GM23338 (cell line): Measurements from ENCODE around the gene TBC1D19. TPM values are rescaled to one million over a fixed set of nuclear protein-coding genes. Genes with fewer than 3 reads are reported as not detected.

Experiments
- ATAC-seq: fragments of 200-7000 bp; cut with Tn5 transposase; 3 replicates; pipeline ENCODE4 v1.9.1; 2020
- DNase-seq: peaks from one replicate; pipeline ENCODE4 v3.0.0-alpha.2; 2015; ENCODE audit warnings: low spot score
- H2AFZ ChIP-seq: fragments of 200-600 bp; sonication (generic); 2 replicates; pipeline ENCODE4 v1.8.0; 2016; ENCODE audit warnings: antibody characterized with exemption, mild to moderate bottlenecking, moderate library complexity
- H3F3A ChIP-seq: fragments of 200-600 bp; sonication (generic); replicated peaks from 2 replicates; pipeline ENCODE4 v1.8.0; 2017; ENCODE audit warnings: antibody characterized with exemption, mixed run types, low read depth
- H3K27ac ChIP-seq: fragments of 200-600 bp; sonication (generic); 2 replicates; pipeline ENCODE4 v1.6.1; 2016; ENCODE audit warnings: low read depth
- H3K27me3 ChIP-seq: fragments of 200-600 bp; sonication (generic); 2 replicates; pipeline ENCODE4 v1.8.0; 2016; ENCODE audit warnings: mild to moderate bottlenecking, mixed run types, moderate library complexity; ENCODE audit not compliant: insufficient read depth
- H3K36me3 ChIP-seq: fragments of 200-600 bp; sonication (generic); 2 replicates; pipeline ENCODE4 v1.8.0; 2016; ENCODE audit warnings: mild to moderate bottlenecking; ENCODE audit not compliant: insufficient read depth
- H3K4me1 ChIP-seq: fragments of 200-600 bp; sonication (generic); 2 replicates; pipeline ENCODE4 v1.8.0; 2016; ENCODE audit warnings: mild to moderate bottlenecking, moderate library complexity; ENCODE audit not compliant: insufficient read depth
- H3K4me2 ChIP-seq: fragments of 200-600 bp; sonication (generic); 2 replicates; pipeline ENCODE4 v1.7.1; 2017; ENCODE audit warnings: mixed run types
- H3K4me3 ChIP-seq: fragments of 200-600 bp; sonication (generic); 2 replicates; pipeline ENCODE4 v1.6.1; 2016; ENCODE audit warnings: mixed run types
- H3K79me2 ChIP-seq: fragments of 200-600 bp; sonication (generic); replicated peaks from 2 replicates; pipeline ENCODE4 v1.8.0; 2017; ENCODE audit warnings: mild to moderate bottlenecking; ENCODE audit not compliant: insufficient read depth
- H3K9me2 ChIP-seq: fragments of 200-600 bp; sonication (generic); 2 replicates; pipeline ENCODE4 v1.8.0; 2017; ENCODE audit not compliant: insufficient read depth
- H4K20me1 ChIP-seq: fragments of 200-600 bp; sonication (generic); replicated peaks from 2 replicates; pipeline ENCODE4 v1.8.0; 2017; ENCODE audit warnings: mild to moderate bottlenecking; ENCODE audit not compliant: insufficient read depth
- H3K27ac Mint-ChIP-seq: 2 replicates; pipeline ENCODE4 v1.8.0; 2020; ENCODE audit warnings: inconsistent platforms, mild to moderate bottlenecking, moderate library complexity, mixed read lengths
- H3K27me3 Mint-ChIP-seq: 3 replicates; pipeline ENCODE4 v1.8.0; 2022; ENCODE audit warnings: low read depth, mild to moderate bottlenecking, moderate library complexity, mixed read lengths, inconsistent platforms; ENCODE audit not compliant: insufficient read depth, poor library complexity
- H3K36me3 Mint-ChIP-seq: 3 replicates; pipeline ENCODE4 v1.8.0; 2021; ENCODE audit warnings: low read depth, mild to moderate bottlenecking, inconsistent platforms, moderate library complexity, mixed read lengths
- H3K4me1 Mint-ChIP-seq: 3 replicates; pipeline ENCODE4 v1.8.0; 2020; ENCODE audit warnings: mild to moderate bottlenecking, inconsistent platforms, mixed read lengths
- H3K4me3 Mint-ChIP-seq: 3 replicates; pipeline ENCODE4 v1.8.0; 2021; ENCODE audit warnings: moderate library complexity, mild to moderate bottlenecking, inconsistent platforms, mixed read lengths
- H3K9me3 Mint-ChIP-seq: 3 replicates; pipeline ENCODE4 v1.8.0; 2020; ENCODE audit warnings: moderate library complexity, mild to moderate bottlenecking, inconsistent platforms, mixed read lengths
- CREB1 ChIP-seq: fragments of 250-450 bp; sonication (Bioruptor Pico); IDR thresholded peaks from 2 replicates; pipeline ENCODE4 v1.5.0; 2020; ENCODE audit warnings: low read depth, mild to moderate bottlenecking, moderate library complexity
- EZH2 ChIP-seq: fragments of 200-600 bp; sonication (generic); IDR thresholded peaks from one replicate; pipeline ENCODE4 v1.8.0; 2017; ENCODE audit warnings: antibody characterized with exemption, mild to moderate bottlenecking, low read depth; ENCODE audit not compliant: unreplicated experiment
- NANOG ChIP-seq: IDR thresholded peaks from 2 replicates; pipeline ENCODE4 v1.6.1; 2016; ENCODE audit warnings: antibody characterized with exemption, borderline replicate concordance
- POLR2AphosphoS5 ChIP-seq: IDR thresholded peaks from 2 replicates; pipeline ENCODE4 v1.6.1; 2016; ENCODE audit warnings: antibody characterized with exemption, low read depth
- STAT1 ChIP-seq: IDR thresholded peaks from one replicate; pipeline ENCODE4 v1.6.1; 2016; ENCODE audit warnings: antibody characterized with exemption; ENCODE audit not compliant: unreplicated experiment
- ZNF114 ChIP-seq: fragments of 250-450 bp; sonication (Bioruptor Pico); IDR thresholded peaks from 2 replicates; pipeline ENCODE4 v1.5.0; 2020; ENCODE audit warnings: mild to moderate bottlenecking, moderate library complexity
- ZNF331 ChIP-seq: fragments of 250-450 bp; sonication (Bioruptor Pico); IDR thresholded peaks from 2 replicates; pipeline ENCODE4 v1.5.0; 2020; ENCODE audit warnings: low read depth, mild to moderate bottlenecking, moderate library complexity
- polyA plus RNA-seq: library from polyadenylated mRNA; unstranded; fragments of >200 nt; fragmentation: Nextera tagmentation; extraction: Ambion mirVana; gene quantifications from 2 replicates; pipeline ENCODE4 v1.2.1, GENCODE V29; 2016
- total RNA-seq: library from RNA; depleted of rRNA; stranded (reverse); fragments of >200 nt; shearing (Covaris generic); gene quantifications from 2 replicates; pipeline ENCODE4 v1.2.3, GENCODE V29; 2014
- TF ChIP-seq, protein P1 (sequence below), 2 experiments: fragments of 200-600 bp in 1 of 2; sonication (generic) in 1 of 2; conservative IDR thresholded peaks; 2 replicates each; pipeline versions ENCODE4 v1.5.1 to v1.6.1; 2016 to 2017; ENCODE audit warnings: antibody characterized with exemption in 2 of 2, low read depth in 2 of 2, mild to moderate bottlenecking in 2 of 2, moderate library complexity in 1 of 2
- TF ChIP-seq, protein P2 (sequence below): IDR thresholded peaks from 2 replicates; pipeline ENCODE4 v1.6.1; 2016; ENCODE audit warnings: antibody characterized with exemption
- TF ChIP-seq, protein P3 (sequence below): fragments of 250-450 bp; sonication (Bioruptor Pico); IDR thresholded peaks from 2 replicates; pipeline ENCODE4 v1.5.0; 2020; ENCODE audit warnings: mild to moderate bottlenecking, moderate library complexity
- TF ChIP-seq, protein P4 (sequence below): IDR thresholded peaks from one replicate; pipeline ENCODE4 v1.6.1; 2018; ENCODE audit warnings: antibody characterized with exemption; ENCODE audit not compliant: unreplicated experiment

TBC1D19 gene
- total and polyA plus RNA-seq, 2 experiments from 2014 or later = 1.9 to 4.3 TPM

DNA sequence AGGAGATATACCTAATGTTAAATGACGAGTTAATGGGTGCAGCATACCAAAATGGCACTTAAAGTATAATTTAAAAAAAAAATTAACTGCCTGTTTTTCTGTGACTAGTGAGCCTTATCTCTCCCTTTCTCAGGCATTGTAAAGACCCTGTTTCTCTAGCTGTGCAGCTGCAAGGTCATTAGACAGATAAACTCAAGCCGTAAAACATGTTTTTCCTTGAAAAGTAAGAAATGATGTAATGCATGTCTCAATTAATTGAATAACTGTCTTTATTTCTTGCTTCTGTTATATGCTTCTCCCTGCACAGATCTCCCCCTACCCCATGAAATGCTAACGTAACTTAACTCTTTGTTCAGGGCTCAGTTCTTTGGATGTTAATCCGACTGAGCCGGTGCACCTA lies 10.5 kb downstream of the TBC1D19 start (continued):
- TF ChIP-seq ZNF114 (CRISPR knock-in tag) = no peak
- TF ChIP-seq, protein P1, sequence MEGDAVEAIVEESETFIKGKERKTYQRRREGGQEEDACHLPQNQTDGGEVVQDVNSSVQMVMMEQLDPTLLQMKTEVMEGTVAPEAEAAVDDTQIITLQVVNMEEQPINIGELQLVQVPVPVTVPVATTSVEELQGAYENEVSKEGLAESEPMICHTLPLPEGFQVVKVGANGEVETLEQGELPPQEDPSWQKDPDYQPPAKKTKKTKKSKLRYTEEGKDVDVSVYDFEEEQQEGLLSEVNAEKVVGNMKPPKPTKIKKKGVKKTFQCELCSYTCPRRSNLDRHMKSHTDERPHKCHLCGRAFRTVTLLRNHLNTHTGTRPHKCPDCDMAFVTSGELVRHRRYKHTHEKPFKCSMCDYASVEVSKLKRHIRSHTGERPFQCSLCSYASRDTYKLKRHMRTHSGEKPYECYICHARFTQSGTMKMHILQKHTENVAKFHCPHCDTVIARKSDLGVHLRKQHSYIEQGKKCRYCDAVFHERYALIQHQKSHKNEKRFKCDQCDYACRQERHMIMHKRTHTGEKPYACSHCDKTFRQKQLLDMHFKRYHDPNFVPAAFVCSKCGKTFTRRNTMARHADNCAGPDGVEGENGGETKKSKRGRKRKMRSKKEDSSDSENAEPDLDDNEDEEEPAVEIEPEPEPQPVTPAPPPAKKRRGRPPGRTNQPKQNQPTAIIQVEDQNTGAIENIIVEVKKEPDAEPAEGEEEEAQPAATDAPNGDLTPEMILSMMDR (conservative IDR thresholded peaks at IDR 0.05; ENCODE audit: low read depth in 2 of 2) = no peak
- TF ChIP-seq CREB1 (CRISPR knock-in tag) = no peak

DNA sequence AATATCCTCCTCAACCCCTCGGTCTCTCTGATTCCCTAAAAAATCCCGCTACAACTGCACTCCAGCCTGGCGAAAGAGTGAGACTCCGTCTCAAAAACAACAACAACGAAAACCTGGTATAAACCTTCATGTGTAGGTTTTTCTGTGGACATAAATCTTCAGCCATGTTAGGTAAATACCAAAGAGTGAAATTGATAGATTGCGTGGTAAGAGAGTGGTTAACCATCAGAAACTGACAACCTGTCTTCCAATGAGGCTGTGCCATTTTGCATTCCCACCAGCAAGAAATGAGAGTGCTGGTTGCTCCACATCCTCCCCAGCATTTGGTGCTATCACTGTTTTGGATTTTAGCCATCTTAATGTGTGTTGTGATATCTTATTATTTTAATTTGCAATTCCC lies 10.9 kb downstream of the TBC1D19 start:
- Mint-ChIP-seq H3K4me3 (no peak overlapping the region), H3K27me3 (no peaks in the 10 kb centered on the region), H3K9me3 (peaks cover 3% of the 10 kb centered on the region; the same call in 1 of the 3 replicates), H3K27ac (no peak overlapping the region), H3K4me1 (peaks cover 3% of the 10 kb centered on the region; the same call in 2 of the 3 replicates), H3K36me3 (no peaks in the 10 kb centered on the region)
- Histone ChIP-seq H2AFZ (no peak overlapping the region), H3K27ac (no peak overlapping the region), H3K4me2 (no peak overlapping the region), H3K36me3 (no peaks in the 10 kb centered on the region), H3K79me2 (no peaks in the 10 kb centered on the region), H3F3A (no peaks in the 10 kb centered on the region), H4K20me1 (no peaks in the 10 kb centered on the region), H3K4me1 (no peaks in the 10 kb centered on the region), H3K27me3 (no peaks in the 10 kb centered on the region), H3K9me2 (no peaks in the 10 kb centered on the region), H3K4me3 (no peak overlapping the region)
- DNase-seq (no peak), ATAC-seq (no peak)
- TF ChIP-seq ZNF114 (CRISPR knock-in tag) (no peak), STAT1 (no peak), ZNF331 (CRISPR knock-in tag) (no peak), NANOG (no peak), CREB1 (CRISPR knock-in tag) (no peak), EZH2 (no peak), POLR2AphosphoS5 (no peak)
- TF ChIP-seq, protein P2, sequence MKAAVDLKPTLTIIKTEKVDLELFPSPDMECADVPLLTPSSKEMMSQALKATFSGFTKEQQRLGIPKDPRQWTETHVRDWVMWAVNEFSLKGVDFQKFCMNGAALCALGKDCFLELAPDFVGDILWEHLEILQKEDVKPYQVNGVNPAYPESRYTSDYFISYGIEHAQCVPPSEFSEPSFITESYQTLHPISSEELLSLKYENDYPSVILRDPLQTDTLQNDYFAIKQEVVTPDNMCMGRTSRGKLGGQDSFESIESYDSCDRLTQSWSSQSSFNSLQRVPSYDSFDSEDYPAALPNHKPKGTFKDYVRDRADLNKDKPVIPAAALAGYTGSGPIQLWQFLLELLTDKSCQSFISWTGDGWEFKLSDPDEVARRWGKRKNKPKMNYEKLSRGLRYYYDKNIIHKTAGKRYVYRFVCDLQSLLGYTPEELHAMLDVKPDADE = no peak
- TF ChIP-seq, protein P3, sequence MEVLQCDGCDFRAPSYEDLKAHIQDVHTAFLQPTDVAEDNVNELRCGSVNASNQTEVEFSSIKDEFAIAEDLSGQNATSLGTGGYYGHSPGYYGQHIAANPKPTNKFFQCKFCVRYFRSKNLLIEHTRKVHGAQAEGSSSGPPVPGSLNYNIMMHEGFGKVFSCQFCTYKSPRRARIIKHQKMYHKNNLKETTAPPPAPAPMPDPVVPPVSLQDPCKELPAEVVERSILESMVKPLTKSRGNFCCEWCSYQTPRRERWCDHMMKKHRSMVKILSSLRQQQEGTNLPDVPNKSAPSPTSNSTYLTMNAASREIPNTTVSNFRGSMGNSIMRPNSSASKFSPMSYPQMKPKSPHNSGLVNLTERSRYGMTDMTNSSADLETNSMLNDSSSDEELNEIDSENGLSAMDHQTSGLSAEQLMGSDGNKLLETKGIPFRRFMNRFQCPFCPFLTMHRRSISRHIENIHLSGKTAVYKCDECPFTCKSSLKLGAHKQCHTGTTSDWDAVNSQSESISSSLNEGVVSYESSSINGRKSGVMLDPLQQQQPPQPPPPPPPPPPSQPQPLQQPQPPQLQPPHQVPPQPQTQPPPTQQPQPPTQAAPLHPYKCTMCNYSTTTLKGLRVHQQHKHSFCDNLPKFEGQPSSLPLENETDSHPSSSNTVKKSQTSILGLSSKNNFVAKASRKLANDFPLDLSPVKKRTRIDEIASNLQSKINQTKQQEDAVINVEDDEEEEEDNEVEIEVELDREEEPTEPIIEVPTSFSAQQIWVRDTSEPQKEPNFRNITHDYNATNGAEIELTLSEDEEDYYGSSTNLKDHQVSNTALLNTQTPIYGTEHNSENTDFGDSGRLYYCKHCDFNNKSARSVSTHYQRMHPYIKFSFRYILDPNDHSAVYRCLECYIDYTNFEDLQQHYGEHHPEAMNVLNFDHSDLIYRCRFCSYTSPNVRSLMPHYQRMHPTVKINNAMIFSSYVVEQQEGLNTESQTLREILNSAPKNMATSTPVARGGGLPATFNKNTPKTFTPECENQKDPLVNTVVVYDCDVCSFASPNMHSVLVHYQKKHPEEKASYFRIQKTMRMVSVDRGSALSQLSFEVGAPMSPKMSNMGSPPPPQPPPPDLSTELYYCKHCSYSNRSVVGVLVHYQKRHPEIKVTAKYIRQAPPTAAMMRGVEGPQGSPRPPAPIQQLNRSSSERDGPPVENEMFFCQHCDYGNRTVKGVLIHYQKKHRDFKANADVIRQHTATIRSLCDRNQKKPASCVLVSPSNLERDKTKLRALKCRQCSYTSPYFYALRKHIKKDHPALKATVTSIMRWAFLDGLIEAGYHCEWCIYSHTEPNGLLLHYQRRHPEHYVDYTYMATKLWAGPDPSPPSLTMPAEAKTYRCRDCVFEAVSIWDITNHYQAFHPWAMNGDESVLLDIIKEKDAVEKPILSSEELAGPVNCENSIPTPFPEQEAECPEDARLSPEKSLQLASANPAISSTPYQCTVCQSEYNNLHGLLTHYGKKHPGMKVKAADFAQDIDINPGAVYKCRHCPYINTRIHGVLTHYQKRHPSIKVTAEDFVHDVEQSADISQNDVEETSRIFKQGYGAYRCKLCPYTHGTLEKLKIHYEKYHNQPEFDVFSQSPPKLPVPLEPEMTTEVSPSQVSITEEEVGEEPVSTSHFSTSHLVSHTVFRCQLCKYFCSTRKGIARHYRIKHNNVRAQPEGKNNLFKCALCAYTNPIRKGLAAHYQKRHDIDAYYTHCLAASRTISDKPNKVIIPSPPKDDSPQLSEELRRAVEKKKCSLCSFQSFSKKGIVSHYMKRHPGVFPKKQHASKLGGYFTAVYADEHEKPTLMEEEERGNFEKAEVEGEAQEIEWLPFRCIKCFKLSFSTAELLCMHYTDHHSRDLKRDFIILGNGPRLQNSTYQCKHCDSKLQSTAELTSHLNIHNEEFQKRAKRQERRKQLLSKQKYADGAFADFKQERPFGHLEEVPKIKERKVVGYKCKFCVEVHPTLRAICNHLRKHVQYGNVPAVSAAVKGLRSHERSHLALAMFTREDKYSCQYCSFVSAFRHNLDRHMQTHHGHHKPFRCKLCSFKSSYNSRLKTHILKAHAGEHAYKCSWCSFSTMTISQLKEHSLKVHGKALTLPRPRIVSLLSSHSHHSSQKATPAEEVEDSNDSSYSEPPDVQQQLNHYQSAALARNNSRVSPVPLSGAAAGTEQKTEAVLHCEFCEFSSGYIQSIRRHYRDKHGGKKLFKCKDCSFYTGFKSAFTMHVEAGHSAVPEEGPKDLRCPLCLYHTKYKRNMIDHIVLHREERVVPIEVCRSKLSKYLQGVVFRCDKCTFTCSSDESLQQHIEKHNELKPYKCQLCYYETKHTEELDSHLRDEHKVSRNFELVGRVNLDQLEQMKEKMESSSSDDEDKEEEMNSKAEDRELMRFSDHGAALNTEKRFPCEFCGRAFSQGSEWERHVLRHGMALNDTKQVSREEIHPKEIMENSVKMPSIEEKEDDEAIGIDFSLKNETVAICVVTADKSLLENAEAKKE = no peak
- TF ChIP-seq, protein P4, sequence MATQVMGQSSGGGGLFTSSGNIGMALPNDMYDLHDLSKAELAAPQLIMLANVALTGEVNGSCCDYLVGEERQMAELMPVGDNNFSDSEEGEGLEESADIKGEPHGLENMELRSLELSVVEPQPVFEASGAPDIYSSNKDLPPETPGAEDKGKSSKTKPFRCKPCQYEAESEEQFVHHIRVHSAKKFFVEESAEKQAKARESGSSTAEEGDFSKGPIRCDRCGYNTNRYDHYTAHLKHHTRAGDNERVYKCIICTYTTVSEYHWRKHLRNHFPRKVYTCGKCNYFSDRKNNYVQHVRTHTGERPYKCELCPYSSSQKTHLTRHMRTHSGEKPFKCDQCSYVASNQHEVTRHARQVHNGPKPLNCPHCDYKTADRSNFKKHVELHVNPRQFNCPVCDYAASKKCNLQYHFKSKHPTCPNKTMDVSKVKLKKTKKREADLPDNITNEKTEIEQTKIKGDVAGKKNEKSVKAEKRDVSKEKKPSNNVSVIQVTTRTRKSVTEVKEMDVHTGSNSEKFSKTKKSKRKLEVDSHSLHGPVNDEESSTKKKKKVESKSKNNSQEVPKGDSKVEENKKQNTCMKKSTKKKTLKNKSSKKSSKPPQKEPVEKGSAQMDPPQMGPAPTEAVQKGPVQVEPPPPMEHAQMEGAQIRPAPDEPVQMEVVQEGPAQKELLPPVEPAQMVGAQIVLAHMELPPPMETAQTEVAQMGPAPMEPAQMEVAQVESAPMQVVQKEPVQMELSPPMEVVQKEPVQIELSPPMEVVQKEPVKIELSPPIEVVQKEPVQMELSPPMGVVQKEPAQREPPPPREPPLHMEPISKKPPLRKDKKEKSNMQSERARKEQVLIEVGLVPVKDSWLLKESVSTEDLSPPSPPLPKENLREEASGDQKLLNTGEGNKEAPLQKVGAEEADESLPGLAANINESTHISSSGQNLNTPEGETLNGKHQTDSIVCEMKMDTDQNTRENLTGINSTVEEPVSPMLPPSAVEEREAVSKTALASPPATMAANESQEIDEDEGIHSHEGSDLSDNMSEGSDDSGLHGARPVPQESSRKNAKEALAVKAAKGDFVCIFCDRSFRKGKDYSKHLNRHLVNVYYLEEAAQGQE = no peak
